Activated naive CD4-positive, alpha-beta T cell treated with anti-CD3 and anti-CD28 coated beads for 36 hours (primary cell): ENCODE data around the gene TPRKB. TPM values are rescaled to one million over a fixed set of nuclear protein-coding genes. Genes with fewer than 3 reads are reported as not detected.
"Not testable (repeated sequence)": the region's sequence is repeated elsewhere in the genome, so short reads cannot be mapped to it uniquely, and the experiment has no call there.

Source experiments
- CTCF ChIA-PET: fragments of 350-600 bp; sonication (Branson Sonifier 250); formaldehyde crosslinking; loops from one replicate; lab custom pipeline; 2021; ENCODE audit warnings: antibody characterized with exemption; lab: Charles Lee
- DNase-seq: peaks from one replicate; pipeline ENCODE4 v3.0.0-alpha.2; 2020
- H3K27ac Mint-ChIP-seq: one replicate; pipeline ENCODE4 v1.8.0; 2021; ENCODE audit warnings: mild to moderate bottlenecking, mixed read lengths
- H3K27me3 Mint-ChIP-seq: one replicate; pipeline ENCODE4 v1.8.0; 2021; ENCODE audit warnings: low read depth, mixed read lengths
- H3K36me3 Mint-ChIP-seq: one replicate; pipeline ENCODE4 v1.8.0; 2021; ENCODE audit warnings: low read depth, mixed read lengths
- H3K4me1 Mint-ChIP-seq: one replicate; pipeline ENCODE4 v1.8.0; 2021; ENCODE audit warnings: low read depth, mixed read lengths
- H3K4me3 Mint-ChIP-seq: one replicate; pipeline ENCODE4 v1.8.0; 2021; ENCODE audit warnings: mild to moderate bottlenecking, moderate library complexity, mixed read lengths
- H3K9me3 Mint-ChIP-seq: one replicate; pipeline ENCODE4 v1.8.0; 2021; ENCODE audit warnings: mixed read lengths
- intact Hi-C: fragments of 100-400 bp; cut with micrococcal nuclease; formaldehyde crosslinking; loops from one replicate; pipeline ENCODE4 v1.15.1; 2023
- total RNA-seq, 2 experiments: library from RNA; stranded (reverse); gene quantifications; one replicate each; pipeline ENCODE4 v1.2.3, GENCODE V29; 2021

The TPRKB gene
- total RNA-seq, 2 experiments from 2014 or later = 30.5 to 32.5 TPM

GRCh38 chr2:73728711-73729110 is 8.4 kb downstream of the TPRKB start:
- H3K36me3 Mint-ChIP-seq = peaks cover 29% of the 10 kb centered on the region
- H3K9me3 Mint-ChIP-seq = no peaks in the 10 kb centered on the region
- no peak overlapping the region for H3K27ac Mint-ChIP-seq
- no peaks in the 10 kb centered on the region for H3K27me3 Mint-ChIP-seq
- H3K4me1 Mint-ChIP-seq = no peaks in the 10 kb centered on the region
- H3K4me3 Mint-ChIP-seq = no peak overlapping the region
- CTCF ChIA-PET = interaction anchor here (0.6 kb wide), 1 partner anchor 26 kb away, joined by 4 read pairs; no protein-coding TSS in a partner anchor
- intact Hi-C loops = no loop called here
- no peak for DNase-seq

- DNase-seq = no peak
- Mint-ChIP-seq H3K36me3 (peaks cover 27% of the 10 kb centered on the region), H3K9me3 (no peaks in the 10 kb centered on the region), H3K4me3 (no peak overlapping the region), H3K4me1 (no peaks in the 10 kb centered on the region), H3K27ac (no peak overlapping the region), H3K27me3 (no peaks in the 10 kb centered on the region)
- intact Hi-C loops = no loop called here
- CTCF ChIA-PET = no interaction called here
Observed at GRCh38 chr2:73728043-73728442, 9.1 kb downstream of the TPRKB start.

GRCh38 chr2:73726657-73727056 is 10.5 kb downstream of the TPRKB start:
- H3K36me3 Mint-ChIP-seq = peaks cover 20% of the 10 kb centered on the region
- intact Hi-C loops, CTCF ChIA-PET, H3K9me3 Mint-ChIP-seq, H3K4me1 Mint-ChIP-seq, H3K27ac Mint-ChIP-seq, H3K27me3 Mint-ChIP-seq, DNase-seq, H3K4me3 Mint-ChIP-seq: not testable (repeated sequence)

GRCh38 chr2:73718851-73719621 is 18.1 kb downstream of the TPRKB start:
- peaks cover 4% of the 10 kb centered on the region for H3K9me3 Mint-ChIP-seq
- no peak overlapping the region for H3K27ac Mint-ChIP-seq

GRCh38 chr2:73718421-73718820 is 18.7 kb downstream of the TPRKB start:
- Mint-ChIP-seq H3K4me1 (no peaks in the 10 kb centered on the region), H3K9me3 (peaks cover 8% of the 10 kb centered on the region), H3K27ac (no peak overlapping the region), H3K36me3 (peaks cover 5% of the 10 kb centered on the region), H3K27me3 (no peaks in the 10 kb centered on the region), H3K4me3 (no peak overlapping the region)
- DNase-seq = no peak
- intact Hi-C loops = no loop called here
- CTCF ChIA-PET = no interaction called here

More at GRCh38 chr2:73718851-73719621, 18.1 kb downstream of the TPRKB start:
- H3K36me3 Mint-ChIP-seq = peaks cover 7% of the 10 kb centered on the region
- no peaks in the 10 kb centered on the region for H3K4me1 Mint-ChIP-seq
- intact Hi-C loops = no loop called here
- H3K4me3 Mint-ChIP-seq = no peak overlapping the region
- CTCF ChIA-PET = no interaction called here
- no peaks in the 10 kb centered on the region for H3K27me3 Mint-ChIP-seq
- DNase-seq = no peak

GRCh38 chr2:73717695-73718094 is 19.4 kb downstream of the TPRKB start:
- H3K9me3 Mint-ChIP-seq, H3K27me3 Mint-ChIP-seq, intact Hi-C loops: not testable (repeated sequence)

GRCh38 chr2:73717251-73717606 is 19.9 kb downstream of the TPRKB start:
- Mint-ChIP-seq H3K9me3 (peaks cover 10% of the 10 kb centered on the region), H3K36me3 (peaks cover 4% of the 10 kb centered on the region), H3K27me3 (no peaks in the 10 kb centered on the region), H3K27ac (no peak overlapping the region), H3K4me3 (no peak overlapping the region), H3K4me1 (no peaks in the 10 kb centered on the region)
- no peak for DNase-seq
- CTCF ChIA-PET = interaction anchor here (0.6 kb wide), 1 partner anchor 62 kb away, joined by 3 read pairs; no protein-coding TSS in a partner anchor
- intact Hi-C loops = no loop called here

More at GRCh38 chr2:73717695-73718094, 19.4 kb downstream of the TPRKB start:
- CTCF ChIA-PET = interaction anchor here (0.6 kb wide), 1 partner anchor 62 kb away, joined by 3 read pairs; no protein-coding TSS in a partner anchor
- not testable (repeated sequence) for H3K36me3 Mint-ChIP-seq, DNase-seq, H3K27ac Mint-ChIP-seq, H3K4me1 Mint-ChIP-seq, H3K4me3 Mint-ChIP-seq

GRCh38 chr2:73716543-73717250 is 20.4 kb downstream of the TPRKB start:
- Mint-ChIP-seq H3K27me3 (no peaks in the 10 kb centered on the region), H3K9me3 (peaks cover 10% of the 10 kb centered on the region), H3K4me1 (no peaks in the 10 kb centered on the region), H3K36me3 (peaks cover 4% of the 10 kb centered on the region), H3K27ac (no peak overlapping the region), H3K4me3 (no peak overlapping the region)
- no peak for DNase-seq
- CTCF ChIA-PET = no interaction called here
- intact Hi-C loops = no loop called here

- H3K4me1 Mint-ChIP-seq = no peaks in the 10 kb centered on the region
- intact Hi-C loops = no loop called here
- no peaks in the 10 kb centered on the region for H3K27me3 Mint-ChIP-seq
- H3K27ac Mint-ChIP-seq = no peak overlapping the region
- H3K36me3 Mint-ChIP-seq = no peaks in the 10 kb centered on the region
- DNase-seq = no peak
- H3K9me3 Mint-ChIP-seq = peaks cover 10% of the 10 kb centered on the region
- no peak overlapping the region for H3K4me3 Mint-ChIP-seq
- CTCF ChIA-PET = interaction anchor here (0.7 kb wide), 1 partner anchor 213 kb away, joined by 5 read pairs; no protein-coding TSS in a partner anchor
Observed at GRCh38 chr2:73714091-73714490, 23.1 kb downstream of the TPRKB start.

- DNase-seq = no peak
- no peak overlapping the region for H3K27ac Mint-ChIP-seq
- no peaks in the 10 kb centered on the region for H3K4me1 Mint-ChIP-seq
- peaks cover 4% of the 10 kb centered on the region for H3K27me3 Mint-ChIP-seq
- CTCF ChIA-PET = no interaction called here
- intact Hi-C loops = no loop called here
- peaks cover 3% of the 10 kb centered on the region for H3K9me3 Mint-ChIP-seq
- H3K36me3 Mint-ChIP-seq = no peaks in the 10 kb centered on the region
- no peak overlapping the region for H3K4me3 Mint-ChIP-seq
Observed at GRCh38 chr2:73708527-73708926, 28.6 kb downstream of the TPRKB start.

- Mint-ChIP-seq H3K9me3 (peaks cover 2% of the 10 kb centered on the region), H3K4me3 (no peak overlapping the region)
- DNase-seq = no peak
Observed at GRCh38 chr2:73707636-73708035, 29.5 kb downstream of the TPRKB start.

GRCh38 chr2:73707058-73707457 is 30.1 kb downstream of the TPRKB start:
- Mint-ChIP-seq H3K9me3 (no peaks in the 10 kb centered on the region), H3K27ac (no peak overlapping the region), H3K4me1 (no peaks in the 10 kb centered on the region), H3K36me3 (no peaks in the 10 kb centered on the region), H3K27me3 (peaks cover 4% of the 10 kb centered on the region), H3K4me3 (no peak overlapping the region)
- CTCF ChIA-PET = interaction anchor here (0.7 kb wide), 1 partner anchor 27 kb away, joined by 3 read pairs; no protein-coding TSS in a partner anchor
- intact Hi-C loops = no loop called here
- DNase-seq = no peak

More at GRCh38 chr2:73707636-73708035, 29.5 kb downstream of the TPRKB start:
- CTCF ChIA-PET = interaction anchor here (0.7 kb wide), 1 partner anchor 28 kb away, joined by 3 read pairs; no protein-coding TSS in a partner anchor
- peaks cover 4% of the 10 kb centered on the region for H3K27me3 Mint-ChIP-seq
- no peaks in the 10 kb centered on the region for H3K4me1 Mint-ChIP-seq
- intact Hi-C loops = no loop called here
- H3K27ac Mint-ChIP-seq = no peak overlapping the region
- no peaks in the 10 kb centered on the region for H3K36me3 Mint-ChIP-seq
